Keratinocyte (primary cell): ENCODE data around the gene FCSK. TPM values are rescaled to one million over a fixed set of nuclear protein-coding genes. Genes with fewer than 3 reads are reported as not detected.

Experiments
- DNase-seq: peaks from one replicate; pipeline ENCODE4 v3.0.0-alpha.2; 2011; ENCODE audit warnings: low read depth, missing footprints, low spot score
- FAIRE-seq: peaks from 2 replicates; lab custom pipeline; 2011; peaks lifted over from hg19 to GRCh38; lab: Jason Lieb, UNC
- H2AFZ ChIP-seq: 2 replicates; pipeline ENCODE4 v1.6.0; 2012; ENCODE audit warnings: low read length, control low read depth, inconsistent platforms; ENCODE audit not compliant: control insufficient read depth
- H3K27ac ChIP-seq: 2 replicates; pipeline ENCODE4 v1.5.1; 2011; ENCODE audit warnings: low read length; ENCODE audit not compliant: control insufficient read depth, insufficient read depth
- H3K27me3 ChIP-seq: 3 replicates; pipeline ENCODE4 v1.6.0; 2011; ENCODE audit warnings: low read length; ENCODE audit not compliant: control insufficient read depth, insufficient read depth; ENCODE audit errors: extremely low read depth
- H3K36me3 ChIP-seq, 2 experiments: 2 replicates in 1 of 2; 3 replicates in 1 of 2; pipeline ENCODE4 v1.5.1; 2011; ENCODE audit warnings: low read length in 2 of 2, mild to moderate bottlenecking in 1 of 2; ENCODE audit not compliant: control insufficient read depth in 2 of 2, insufficient read depth in 2 of 2; ENCODE audit errors: extremely low read depth in 1 of 2
- H3K4me1 ChIP-seq: 3 replicates; pipeline ENCODE4 v1.5.1; 2011; ENCODE audit warnings: low read length; ENCODE audit not compliant: control insufficient read depth, insufficient read depth; ENCODE audit errors: extremely low read depth
- H3K4me2 ChIP-seq: 3 replicates; pipeline ENCODE4 v1.6.0; 2011; ENCODE audit warnings: low read depth, low read length; ENCODE audit not compliant: control insufficient read depth, insufficient read depth; ENCODE audit errors: extremely low read depth
- H3K4me3 ChIP-seq, 3 experiments: fragments of 200-600 bp in 1 of 3; sonication (generic) in 1 of 3; 2 replicates in 2 of 3; 3 replicates in 1 of 3; pipeline ENCODE4 v1.5.1; 2011 to 2016; ENCODE audit warnings: low read length in 3 of 3, mild to moderate bottlenecking in 3 of 3, control low read depth in 2 of 3, inconsistent platforms in 1 of 3, low read depth in 1 of 3, mixed read lengths in 1 of 3, mixed run types in 1 of 3, moderate library complexity in 1 of 3; ENCODE audit not compliant: control insufficient read depth in 2 of 3, insufficient read depth in 2 of 3; ENCODE audit errors: extremely low read depth in 1 of 3
- H3K79me2 ChIP-seq: 2 replicates; pipeline ENCODE4 v1.6.0; 2012; ENCODE audit warnings: low read length; ENCODE audit not compliant: control insufficient read depth, insufficient read depth
- H3K9ac ChIP-seq: 3 replicates; pipeline ENCODE4 v1.6.0; 2011; ENCODE audit warnings: low read length; ENCODE audit not compliant: control insufficient read depth, insufficient read depth; ENCODE audit errors: extremely low read depth
- H3K9me1 ChIP-seq: 3 replicates; pipeline ENCODE4 v1.6.0; 2011; ENCODE audit warnings: low read length; ENCODE audit not compliant: control insufficient read depth, insufficient read depth; ENCODE audit errors: extremely low read depth
- H3K9me3 ChIP-seq: 2 replicates; pipeline ENCODE4 v1.5.1; 2012; ENCODE audit warnings: low read depth, low read length; ENCODE audit not compliant: control insufficient read depth
- H4K20me1 ChIP-seq: 3 replicates; pipeline ENCODE4 v1.6.0; 2011; ENCODE audit warnings: low read length; ENCODE audit not compliant: control insufficient read depth, insufficient read depth; ENCODE audit errors: extremely low read depth
- CTCF ChIP-seq, 3 experiments: IDR thresholded peaks in 1 of 3; conservative IDR thresholded peaks in 1 of 3; optimal IDR thresholded peaks in 1 of 3; 2 replicates in 2 of 3; 3 replicates in 1 of 3; pipeline versions ENCODE3 to v1.5.1; 2011; ENCODE audit warnings: low read length in 3 of 3, mild to moderate bottlenecking in 3 of 3, moderate library complexity in 2 of 3, control low read depth in 1 of 3, inconsistent platforms in 1 of 3; ENCODE audit not compliant: insufficient read depth in 2 of 3; ENCODE audit errors: extremely low read depth in 1 of 3
- EZH2 ChIP-seq: IDR thresholded peaks from one replicate; pipeline ENCODE4 v1.6.1; 2012; ENCODE audit warnings: inconsistent platforms, mild to moderate bottlenecking, low read length, moderate library complexity
- dilution Hi-C: fragments of 300-500 bp; cut with MboI; formaldehyde crosslinking; loops from one replicate; pipeline ENCODE4 v1.7.0; 2020; ENCODE audit warnings: low sequenced_read_pairs; ENCODE audit not compliant: extremely low pct_ligation_motif_present
- polyA plus RNA-seq, 5 experiments: library from polyadenylated mRNA; depleted of rRNA in 3 of 5; stranded (reverse) in 3 of 5; stranded (forward) in 1 of 5; unstranded in 1 of 5; fragments of >200 nt; gene quantifications; 1 replicate in 1 of 5; 2 replicates in 3 of 5; 3 replicates in 1 of 5; pipeline versions ENCODE4 v1.2.1 to v1.2.3, GENCODE V29; 2011 to 2012; ENCODE audit warnings: missing spikeins in 2 of 5, low read depth in 1 of 5, low replicate concordance in 1 of 5

FCSK gene
- polyA plus RNA-seq, 1 donor (not counting 4 experiments of a cell fraction or from before 2014, with no cell fraction given): 6.5 TPM

- DNase-seq (no peak), FAIRE-seq (no peak)
- H3K9ac ChIP-seq: no peak overlapping the region
- H3K9me1 ChIP-seq: no peaks in the 10 kb centered on the region
- H3K4me2 ChIP-seq: no peak overlapping the region
- H3K79me2 ChIP-seq: no peaks in the 10 kb centered on the region
- H3K4me1 ChIP-seq: peaks cover 5% of the 10 kb centered on the region
- peaks cover 0 to 17% of the 10 kb centered on the region in 2 experiments for H3K36me3 ChIP-seq
- no peak overlapping the region for H3K4me3 ChIP-seq
- H2AFZ ChIP-seq: no peak overlapping the region
- dilution Hi-C loops: no loop called here
- no peaks in the 10 kb centered on the region for H3K27me3 ChIP-seq
- no peaks in the 10 kb centered on the region for H4K20me1 ChIP-seq
- no peaks in the 10 kb centered on the region for H3K9me3 ChIP-seq
- TF ChIP-seq CTCF (optimal IDR thresholded peaks at IDR 0.05 in 1 of 3, IDR thresholded peaks at IDR 0.05 in 1 of 3, conservative IDR thresholded peaks at IDR 0.05 in 1 of 3; ENCODE audit: extremely low read depth in 1 of 3, insufficient read depth in 2 of 3, low read length in 3 of 3): no peak
- no peak for TF ChIP-seq EZH2
- H3K27ac ChIP-seq: no peak overlapping the region
Measured at GRCh38 chr16:70508752-70509151, 54.4 kb downstream of the FCSK start.

GRCh38 chr16:70510216-70510615, 55.8 kb downstream of the FCSK start:
- peaks cover 0 to 15% of the 10 kb centered on the region in 2 experiments for H3K36me3 ChIP-seq

More at GRCh38 chr16:70510216-70510615, 55.8 kb downstream of the FCSK start:
- H3K4me1 ChIP-seq: peaks cover 5% of the 10 kb centered on the region
- no peaks in the 10 kb centered on the region for H3K9me1 ChIP-seq
- DNase-seq (no peak), FAIRE-seq (no peak)
- no peaks in the 10 kb centered on the region for H4K20me1 ChIP-seq
- TF ChIP-seq CTCF (optimal IDR thresholded peaks at IDR 0.05 in 1 of 3, IDR thresholded peaks at IDR 0.05 in 1 of 3, conservative IDR thresholded peaks at IDR 0.05 in 1 of 3; ENCODE audit: extremely low read depth in 1 of 3, insufficient read depth in 2 of 3, low read length in 3 of 3) (no peak), EZH2 (no peak)
- no peak overlapping the region for H3K9ac ChIP-seq
- H2AFZ ChIP-seq: no peak overlapping the region
- H3K4me3 ChIP-seq: no peak overlapping the region
- dilution Hi-C loops: no loop called here
- H3K27me3 ChIP-seq: no peaks in the 10 kb centered on the region
- no peak overlapping the region for H3K27ac ChIP-seq
- H3K4me2 ChIP-seq: no peak overlapping the region
- H3K79me2 ChIP-seq: no peaks in the 10 kb centered on the region
- no peaks in the 10 kb centered on the region for H3K9me3 ChIP-seq
